H9 (cell line): ENCODE data around the gene LRPAP1. TPM values are rescaled to one million over a fixed set of nuclear protein-coding genes. Genes with fewer than 3 reads are reported as not detected.

ENCODE experiments used
- DNase-seq: peaks from one replicate; pipeline ENCODE4 v3.0.0-alpha.2; 2017
- H2AFZ ChIP-seq: one replicate; pipeline ENCODE4 v1.6.1; 2013; ENCODE audit warnings: mild to moderate bottlenecking, low read length, control low read depth, moderate library complexity
- H2AK5ac ChIP-seq: 2 replicates; pipeline ENCODE4 v1.6.1; 2013; ENCODE audit warnings: low read length, control low read depth, mixed read lengths; ENCODE audit not compliant: insufficient read length
- H2BK120ac ChIP-seq: one replicate; pipeline ENCODE4 v1.6.1; 2013; ENCODE audit warnings: low read depth, mild to moderate bottlenecking, low read length, control low read depth, inconsistent platforms; ENCODE audit not compliant: poor library complexity, severe bottlenecking
- H2BK12ac ChIP-seq: 2 replicates; pipeline ENCODE4 v1.6.1; 2013; ENCODE audit warnings: low read length, control low read depth, mixed read lengths, low read depth; ENCODE audit not compliant: insufficient read length
- H2BK15ac ChIP-seq: 2 replicates; pipeline ENCODE4 v1.6.1; 2013; ENCODE audit warnings: low read depth, low read length, control low read depth
- H2BK20ac ChIP-seq: one replicate; pipeline ENCODE4 v1.6.1; 2013; ENCODE audit warnings: low read depth, mild to moderate bottlenecking, low read length, control low read depth, inconsistent platforms; ENCODE audit not compliant: poor library complexity, severe bottlenecking
- H2BK5ac ChIP-seq: 2 replicates; pipeline ENCODE4 v1.6.1; 2013; ENCODE audit warnings: low read length, control low read depth, mixed read lengths; ENCODE audit not compliant: insufficient read length
- H3K14ac ChIP-seq: 2 replicates; pipeline ENCODE4 v1.6.1; 2013; ENCODE audit warnings: low read length, control low read depth; ENCODE audit not compliant: insufficient read depth
- H3K18ac ChIP-seq: 2 replicates; pipeline ENCODE4 v1.6.1; 2013; ENCODE audit warnings: low read depth, mild to moderate bottlenecking, mixed read lengths, low read length, control low read depth; ENCODE audit not compliant: insufficient read length
- H3K23ac ChIP-seq: 2 replicates; pipeline ENCODE4 v1.6.1; 2013; ENCODE audit warnings: low read length, control low read depth, mixed read lengths, low read depth; ENCODE audit not compliant: insufficient read length
- H3K23me2 ChIP-seq: 2 replicates; pipeline ENCODE4 v1.6.1; 2013; ENCODE audit warnings: low read depth, mild to moderate bottlenecking, mixed read lengths, low read length, control low read depth; ENCODE audit not compliant: insufficient read length, poor library complexity, severe bottlenecking
- H3K27ac ChIP-seq: 2 replicates; pipeline ENCODE4 v1.5.1; 2013; ENCODE audit warnings: low read length, control low read depth, mixed read lengths, low read depth; ENCODE audit not compliant: insufficient read length
- H3K27me3 ChIP-seq: 2 replicates; pipeline ENCODE4 v1.6.1; 2013; ENCODE audit warnings: low read length, control low read depth, inconsistent platforms; ENCODE audit not compliant: insufficient read depth
- H3K4ac ChIP-seq: 2 replicates; pipeline ENCODE4 v1.6.1; 2013; ENCODE audit warnings: low read depth, mild to moderate bottlenecking, control low read depth, inconsistent platforms, low read length, moderate library complexity
- H3K4me1 ChIP-seq: 2 replicates; pipeline ENCODE4 v1.6.1; 2013; ENCODE audit warnings: low read length, control low read depth, inconsistent platforms; ENCODE audit not compliant: insufficient read depth
- H3K4me2 ChIP-seq: 2 replicates; pipeline ENCODE4 v1.6.1; 2013; ENCODE audit warnings: low read length, control low read depth, mixed read lengths; ENCODE audit not compliant: insufficient read length, insufficient read depth
- H3K56ac ChIP-seq: 2 replicates; pipeline ENCODE4 v1.6.1; 2013; ENCODE audit warnings: low read depth, mild to moderate bottlenecking, mixed read lengths, low read length, control low read depth; ENCODE audit not compliant: insufficient read length
- H3K79me1 ChIP-seq: 2 replicates; pipeline ENCODE4 v1.6.1; 2013; ENCODE audit warnings: low read depth, mild to moderate bottlenecking, moderate library complexity, low read length, control low read depth, inconsistent platforms; ENCODE audit not compliant: insufficient read depth, poor library complexity, severe bottlenecking
- H3K79me2 ChIP-seq: 2 replicates; pipeline ENCODE4 v1.6.1; 2013; ENCODE audit warnings: low read length, control low read depth, inconsistent platforms; ENCODE audit not compliant: insufficient read depth
- H3K9ac ChIP-seq: 2 replicates; pipeline ENCODE4 v1.6.1; 2013; ENCODE audit warnings: low read length, control low read depth, mixed read lengths; ENCODE audit not compliant: insufficient read length; ENCODE audit errors: extremely low read depth
- H3K9me3 ChIP-seq: one replicate; pipeline ENCODE4 v1.6.1; 2013; ENCODE audit warnings: low read depth, low read length, inconsistent platforms; ENCODE audit not compliant: control insufficient read depth
- H3T11ph ChIP-seq: one replicate; pipeline ENCODE4 v1.6.1; 2013; ENCODE audit warnings: mild to moderate bottlenecking, low read length, control low read depth, inconsistent platforms
- H4K20me1 ChIP-seq: one replicate; pipeline ENCODE4 v1.6.1; 2013; ENCODE audit not compliant: control insufficient read depth, insufficient read length, insufficient read depth
- H4K5ac ChIP-seq: 2 replicates; pipeline ENCODE4 v1.6.1; 2013; ENCODE audit warnings: low read depth, mild to moderate bottlenecking, mixed read lengths, low read length, control low read depth; ENCODE audit not compliant: insufficient read length
- H4K8ac ChIP-seq: replicated peaks from 2 replicates; pipeline ENCODE4 v1.6.1; 2013; ENCODE audit warnings: low read length, control low read depth, mixed read lengths, low read depth; ENCODE audit not compliant: insufficient read length
- H4K91ac ChIP-seq: 2 replicates; pipeline ENCODE4 v1.6.1; 2013; ENCODE audit warnings: low read depth, mild to moderate bottlenecking, moderate library complexity, mixed read lengths, low read length, control low read depth; ENCODE audit not compliant: insufficient read length
- H3K27ac Mint-ChIP-seq, 3 experiments: 2 replicates in 2 of 3; 3 replicates in 1 of 3; pipeline ENCODE4 v1.8.0; 2020 to 2021; ENCODE audit warnings: mixed read lengths in 3 of 3, mild to moderate bottlenecking in 1 of 3, moderate library complexity in 1 of 3
- H3K27me3 Mint-ChIP-seq: 2 replicates; pipeline ENCODE4 v1.8.0; 2021; ENCODE audit warnings: low read depth, mild to moderate bottlenecking, moderate library complexity, mixed read lengths
- H3K36me3 Mint-ChIP-seq, 3 experiments: 2 replicates in 2 of 3; 3 replicates in 1 of 3; pipeline ENCODE4 v1.8.0; 2020 to 2021; ENCODE audit warnings: low read depth in 3 of 3, mixed read lengths in 3 of 3; ENCODE audit not compliant: insufficient read depth in 1 of 3
- H3K4me1 Mint-ChIP-seq, 2 experiments: 2 replicates each; pipeline ENCODE4 v1.8.0; 2020; ENCODE audit warnings: mixed read lengths in 2 of 2
- H3K4me3 Mint-ChIP-seq, 2 experiments: 2 replicates in 1 of 2; 3 replicates in 1 of 2; pipeline ENCODE4 v1.8.0; 2020 to 2021; ENCODE audit warnings: mild to moderate bottlenecking in 2 of 2, mixed read lengths in 2 of 2, moderate library complexity in 1 of 2
- H3K9me3 Mint-ChIP-seq, 2 experiments: 2 replicates in 1 of 2; 3 replicates in 1 of 2; pipeline ENCODE4 v1.8.0; 2020; ENCODE audit warnings: mild to moderate bottlenecking in 2 of 2, mixed read lengths in 2 of 2, moderate library complexity in 1 of 2
- WGBS: extraction: QIAGEN DNeasy Blood & Tissue Kit; methylation state at CpG from one replicate; pipeline ENCODE4 v1.1.7; 2013; ENCODE audit warnings: missing lambda C conversion rate, low lambda C conversion rate, mixed read lengths; ENCODE audit not compliant: insufficient read length; ENCODE audit errors: extremely low coverage; 5-methylcytosine and 5-hydroxymethylcytosine counted together
- total RNA-seq: library from RNA; stranded (reverse); gene quantifications from 2 replicates; pipeline ENCODE4 v1.2.1, GENCODE V29; 2021
- TF ChIP-seq, protein P1 (sequence below): fragments of 200-600 bp; sonication (generic); conservative IDR thresholded peaks from 3 replicates; pipeline ENCODE4 v1.8.0; 2021; ENCODE audit warnings: antibody characterized with exemption, mild to moderate bottlenecking

The LRPAP1 gene
- total RNA-seq, 1 experiment from 2014 or later: 85.9 TPM

DNA sequence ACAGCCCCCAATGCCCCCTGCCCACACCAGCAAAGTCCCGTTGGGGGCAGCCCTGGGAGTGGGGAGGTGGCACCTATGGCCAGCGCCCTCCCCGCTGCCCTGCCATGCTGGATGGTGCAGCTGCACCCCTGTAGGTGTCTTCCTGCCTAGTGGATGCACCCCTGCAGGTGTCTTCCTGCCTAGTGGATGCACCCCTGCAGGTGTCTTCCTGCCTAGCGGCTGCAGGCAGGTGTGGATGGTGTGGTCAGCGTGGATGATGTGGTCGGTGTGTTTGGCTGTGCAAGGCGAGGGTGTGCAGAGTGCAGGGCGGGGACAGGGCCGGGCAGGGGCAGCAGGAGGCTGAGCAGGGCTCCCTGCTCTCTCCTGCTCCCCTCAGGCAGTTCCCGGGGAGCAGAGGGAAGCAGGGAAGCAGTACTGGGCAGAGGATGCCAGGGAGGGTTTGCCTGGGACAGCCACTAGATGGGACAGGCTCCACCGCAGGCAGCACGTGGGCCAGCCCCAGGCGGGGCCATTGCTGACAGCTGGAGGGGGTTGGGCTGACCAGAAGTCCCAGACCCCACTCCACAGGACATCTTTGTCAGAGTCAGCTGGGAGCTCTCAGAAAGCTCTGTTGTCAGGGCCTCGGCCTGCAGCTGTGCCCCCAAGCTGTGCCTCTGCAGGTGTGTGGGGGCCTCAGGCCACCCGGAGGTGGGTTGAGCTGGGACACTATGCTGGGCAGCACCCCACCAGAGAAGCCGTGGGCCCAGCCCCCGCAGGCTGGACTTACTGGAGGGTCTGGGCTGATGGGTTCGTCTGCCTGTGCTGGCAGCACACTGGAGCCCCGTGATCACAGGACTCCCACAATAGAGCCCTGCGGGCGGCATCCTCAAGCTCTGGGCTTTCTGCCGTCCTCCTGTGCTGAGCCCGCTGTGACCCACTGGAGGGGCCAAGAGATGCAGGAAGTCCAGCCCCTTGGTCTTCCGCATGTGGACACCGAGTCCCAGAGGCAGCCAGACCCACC is 45.4 kb downstream of the LRPAP1 start:
- H3K4me2 ChIP-seq: no peak overlapping the region
- TF ChIP-seq, protein P1, sequence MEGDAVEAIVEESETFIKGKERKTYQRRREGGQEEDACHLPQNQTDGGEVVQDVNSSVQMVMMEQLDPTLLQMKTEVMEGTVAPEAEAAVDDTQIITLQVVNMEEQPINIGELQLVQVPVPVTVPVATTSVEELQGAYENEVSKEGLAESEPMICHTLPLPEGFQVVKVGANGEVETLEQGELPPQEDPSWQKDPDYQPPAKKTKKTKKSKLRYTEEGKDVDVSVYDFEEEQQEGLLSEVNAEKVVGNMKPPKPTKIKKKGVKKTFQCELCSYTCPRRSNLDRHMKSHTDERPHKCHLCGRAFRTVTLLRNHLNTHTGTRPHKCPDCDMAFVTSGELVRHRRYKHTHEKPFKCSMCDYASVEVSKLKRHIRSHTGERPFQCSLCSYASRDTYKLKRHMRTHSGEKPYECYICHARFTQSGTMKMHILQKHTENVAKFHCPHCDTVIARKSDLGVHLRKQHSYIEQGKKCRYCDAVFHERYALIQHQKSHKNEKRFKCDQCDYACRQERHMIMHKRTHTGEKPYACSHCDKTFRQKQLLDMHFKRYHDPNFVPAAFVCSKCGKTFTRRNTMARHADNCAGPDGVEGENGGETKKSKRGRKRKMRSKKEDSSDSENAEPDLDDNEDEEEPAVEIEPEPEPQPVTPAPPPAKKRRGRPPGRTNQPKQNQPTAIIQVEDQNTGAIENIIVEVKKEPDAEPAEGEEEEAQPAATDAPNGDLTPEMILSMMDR: no peak
- no peak overlapping the region for H3K4ac ChIP-seq
- H2BK20ac ChIP-seq: no peak overlapping the region
- Mint-ChIP-seq H3K27me3 (peaks cover 95% of the 10 kb centered on the region), H3K9me3 (no peaks in the 10 kb centered on the region; a peak in 1 of 5 replicates), H3K36me3 (no peaks in the 10 kb centered on the region), H3K27ac (no peak overlapping the region; a peak in 1 of 7 replicates), H3K4me3 (no peak overlapping the region), H3K4me1 (peaks cover 16 to 44% of the 10 kb centered on the region in 2 experiments)
- no peak overlapping the region for H2AK5ac ChIP-seq
- H2BK5ac ChIP-seq: no peak overlapping the region
- H3K23ac ChIP-seq: no peak overlapping the region
- H3K18ac ChIP-seq: no peak overlapping the region
- no peak overlapping the region for H4K8ac ChIP-seq
- H2BK12ac ChIP-seq: no peak overlapping the region
- no peaks in the 10 kb centered on the region for H3K79me2 ChIP-seq
- H3K56ac ChIP-seq: no peak overlapping the region
- no peak overlapping the region for H3K14ac ChIP-seq
- peaks cover 29% of the 10 kb centered on the region; the same call in 1 of the 2 replicates for H3K27me3 ChIP-seq
- no peak overlapping the region for H3K27ac ChIP-seq
- WGBS: no CpG with 5 or more reads among the region's 25 CpGs
- H3T11ph ChIP-seq: no peak overlapping the region
- no peaks in the 10 kb centered on the region for H3K23me2 ChIP-seq
- H2BK15ac ChIP-seq: no peak overlapping the region
- no peak overlapping the region for H2BK120ac ChIP-seq
- no peaks in the 10 kb centered on the region for H3K9me3 ChIP-seq
- H3K9ac ChIP-seq: no peak overlapping the region
- H4K20me1 ChIP-seq: no peaks in the 10 kb centered on the region
- H3K79me1 ChIP-seq: no peaks in the 10 kb centered on the region
- no peak for DNase-seq
- H3K4me1 ChIP-seq: no peaks in the 10 kb centered on the region; the same call in 1 of the 2 replicates
- no peak overlapping the region for H2AFZ ChIP-seq
- no peak overlapping the region for H4K91ac ChIP-seq
- no peak overlapping the region for H4K5ac ChIP-seq
